Parathyroid adenoma (tissue), 2 donors: ENCODE measurements around the gene KRTAP10-9.
"Not testable (repeated sequence)": the region's sequence is repeated elsewhere in the genome, so short reads cannot be mapped to it uniquely, and the experiment has no call there.

ENCODE experiments used
- H2AFZ ChIP-seq: fragments of 300-600 bp; sonication (generic); one replicate; pipeline ENCODE4 v1.7.0; 2017; ENCODE audit warnings: antibody characterized with exemption, mild to moderate bottlenecking
- H3K27ac ChIP-seq: fragments of 300-600 bp; sonication (generic); one replicate; pipeline ENCODE4 v1.7.0; 2017
- H3K27me3 ChIP-seq: fragments of 300-600 bp; sonication (generic); one replicate; pipeline ENCODE4 v1.7.0; 2017; ENCODE audit warnings: low read length; ENCODE audit not compliant: control insufficient read depth, insufficient read depth
- H3K36me3 ChIP-seq: fragments of 300-600 bp; sonication (generic); one replicate; pipeline ENCODE4 v1.7.0; 2017; ENCODE audit warnings: low read length; ENCODE audit not compliant: control insufficient read depth, insufficient read depth
- H3K4me1 ChIP-seq: fragments of 300-600 bp; sonication (generic); one replicate; pipeline ENCODE4 v1.7.0; 2017; ENCODE audit warnings: control low read depth
- H3K4me2 ChIP-seq: fragments of 300-600 bp; sonication (generic); one replicate; pipeline ENCODE4 v1.7.0; 2017; ENCODE audit warnings: low read length
- H3K4me3 ChIP-seq: fragments of 300-600 bp; sonication (generic); one replicate; pipeline ENCODE4 v1.7.0; 2017; ENCODE audit warnings: low read depth, low read length
- H3K79me2 ChIP-seq: fragments of 300-600 bp; sonication (generic); one replicate; pipeline ENCODE4 v1.7.0; 2017; ENCODE audit warnings: control low read depth
- H3K9ac ChIP-seq: fragments of 300-600 bp; sonication (generic); one replicate; pipeline ENCODE4 v1.7.0; 2017; ENCODE audit warnings: mild to moderate bottlenecking
- H3K9me3 ChIP-seq: fragments of 300-600 bp; sonication (generic); one replicate; pipeline ENCODE4 v1.7.0; 2017; ENCODE audit warnings: low read length; ENCODE audit not compliant: control insufficient read depth
- CTCF ChIP-seq: fragments of 300-600 bp; sonication (generic); IDR thresholded peaks from one replicate; pipeline ENCODE4 v1.7.0; 2017; ENCODE audit warnings: antibody characterized with exemption, mild to moderate bottlenecking
- donor health status: primary hyperparathyroidism.

Gene KRTAP10-9

GRCh38 chr21:44637018-44637850 is 10.3 kb downstream of the KRTAP10-9 start, which contains the start of gene KRTAP10-10:
Gene KRTAP10-10, plus strand, starts transcription at chr21:44637356. Its CDS starts 62 bp downstream, at chr21:44637418.
- no peak within 1 kb of the TSS for H3K4me3 ChIP-seq
- no peaks in the 10 kb centered on the region for H3K4me1 ChIP-seq
- no peak within 1 kb of the TSS for H3K9ac ChIP-seq
- TF ChIP-seq CTCF: no peak
- H3K27ac ChIP-seq: no peak within 1 kb of the TSS
- no peaks in the 10 kb centered on the region for H3K9me3 ChIP-seq
- H2AFZ ChIP-seq: no peak within 1 kb of the TSS
- no peaks in the 10 kb centered on the region for H3K36me3 ChIP-seq
- no peaks in the 10 kb centered on the region for H3K79me2 ChIP-seq
- H3K27me3 ChIP-seq: no peaks in the 10 kb centered on the region
- no peak within 1 kb of the TSS for H3K4me2 ChIP-seq

GRCh38 chr21:44637851-44638348 is 11.0 kb downstream of the KRTAP10-9 start:
- H3K4me3 ChIP-seq, H3K9ac ChIP-seq, H3K9me3 ChIP-seq, H3K4me1 ChIP-seq, H3K4me2 ChIP-seq, H3K27me3 ChIP-seq, H3K27ac ChIP-seq, H2AFZ ChIP-seq, H3K36me3 ChIP-seq, H3K79me2 ChIP-seq: not testable (repeated sequence)

GRCh38 chr21:44638506-44639330 is 11.8 kb downstream of the KRTAP10-9 start:
- not testable (repeated sequence) for H3K27me3 ChIP-seq, H3K9me3 ChIP-seq, H3K4me1 ChIP-seq, H3K4me2 ChIP-seq, H2AFZ ChIP-seq, H3K9ac ChIP-seq, H3K27ac ChIP-seq, H3K4me3 ChIP-seq, H3K36me3 ChIP-seq, H3K79me2 ChIP-seq

GRCh38 chr21:44639331-44639655 is 12.4 kb downstream of the KRTAP10-9 start:
- Histone ChIP-seq H3K9me3 (no peaks in the 10 kb centered on the region), H3K36me3 (no peaks in the 10 kb centered on the region), H3K4me3 (no peak overlapping the region), H3K27me3 (no peaks in the 10 kb centered on the region), H2AFZ (no peak overlapping the region), H3K4me2 (no peak overlapping the region), H3K4me1 (no peaks in the 10 kb centered on the region), H3K9ac (no peak overlapping the region), H3K79me2 (no peaks in the 10 kb centered on the region), H3K27ac (no peak overlapping the region)
- no peak for TF ChIP-seq CTCF

- Histone ChIP-seq H3K36me3 (no peaks in the 10 kb centered on the region), H3K9me3 (no peaks in the 10 kb centered on the region), H3K4me3 (no peak overlapping the region), H3K79me2 (no peaks in the 10 kb centered on the region), H3K4me2 (no peak overlapping the region), H3K27me3 (no peaks in the 10 kb centered on the region), H2AFZ (no peak overlapping the region), H3K4me1 (no peaks in the 10 kb centered on the region), H3K9ac (no peak overlapping the region), H3K27ac (no peak overlapping the region)
- TF ChIP-seq CTCF: no peak
Observed at GRCh38 chr21:44640761-44641160, 13.9 kb downstream of the KRTAP10-9 start.
